HL-60 (cell line): ENCODE measurements around the gene ACTN1.

Experiments used
- CTCF ChIP-seq: IDR thresholded peaks from one replicate; pipeline ENCODE4 v1.5.1; 2011; ENCODE audit warnings: low read length, control low read depth, inconsistent platforms; ENCODE audit not compliant: insufficient read depth
- POLR2AphosphoS5 ChIP-seq: IDR thresholded peaks from 2 replicates; pipeline ENCODE4 v1.6.1; 2012; ENCODE audit warnings: low read depth
- REST ChIP-seq: IDR thresholded peaks from 2 replicates; pipeline ENCODE4 v1.6.1; 2012; ENCODE audit warnings: low read depth; ENCODE audit not compliant: insufficient replicate concordance

- TF ChIP-seq CTCF (no peak), REST (no peak), POLR2AphosphoS5 (no peak)
These were observed 90.2 kb downstream of the ACTN1 start for GRCh38 chr14:68888883-68889282.
